Umbilical cord (tissue), 2 donors: ENCODE results near the gene RET. TPM values are rescaled to one million over a fixed set of nuclear protein-coding genes. Genes with fewer than 3 reads are reported as not detected.

ENCODE experiments used
- DNase-seq: peaks from one replicate; pipeline ENCODE4 v3.0.0-alpha.2; 2015; ENCODE audit warnings: low spot score
- total RNA-seq: library from RNA; depleted of rRNA; stranded (reverse); fragments of >200 nt; gene quantifications from one replicate; pipeline ENCODE4 v1.2.3, GENCODE V29; 2014; ENCODE audit warnings: low replicate concordance; ENCODE audit not compliant: insufficient read depth

The RET gene
- total RNA-seq, 1 donor from 2014 or later: 4.3 TPM

GRCh38 chr10:43120116-43120928 is 43.5 kb downstream of the RET start:
- DNase-seq: no peak

- no peak for DNase-seq
Measured at GRCh38 chr10:43120929-43121314, 44.1 kb downstream of the RET start.

GRCh38 chr10:43121444-43121843 is 44.6 kb downstream of the RET start:
- no peak for DNase-seq

GRCh38 chr10:43122096-43122495 is 45.2 kb downstream of the RET start:
- DNase-seq: no peak

- no peak for DNase-seq
Measured at GRCh38 chr10:43122826-43123225, 46.0 kb downstream of the RET start.

GRCh38 chr10:43123361-43124093 is 46.7 kb downstream of the RET start:
- no peak for DNase-seq

GRCh38 chr10:43124094-43124521 is 47.2 kb downstream of the RET start:
- no peak for DNase-seq

GRCh38 chr10:43124574-43125273 is 47.9 kb downstream of the RET start:
- DNase-seq: no peak

GRCh38 chr10:43125274-43125845 is 48.5 kb downstream of the RET start:
- DNase-seq: no peak

GRCh38 chr10:43125881-43126731 is 49.2 kb downstream of the RET start:
- DNase-seq: no peak

GRCh38 chr10:43126759-43127424 is 50.0 kb downstream of the RET start:
- no peak for DNase-seq

- no peak for DNase-seq
Measured at GRCh38 chr10:43127442-43127841, 50.6 kb downstream of the RET start.

- DNase-seq: no peak
Measured at GRCh38 chr10:43128331-43128730, 51.5 kb downstream of the RET start.

GRCh38 chr10:43128958-43129706 is 52.3 kb downstream of the RET start:
- DNase-seq: peak; percentile 84

GRCh38 chr10:43130770-43131171 is 53.9 kb downstream of the RET start:
- no peak for DNase-seq

- no peak for DNase-seq
Measured at GRCh38 chr10:43131256-43131655, 54.4 kb downstream of the RET start.

GRCh38 chr10:43131906-43132305 is 55.0 kb downstream of the RET start:
- no peak for DNase-seq

- DNase-seq: no peak
Measured at GRCh38 chr10:43132867-43133787, 56.3 kb downstream of the RET start.
